ENCODE data around the gene PRSS27.

The PRSS27 gene

DNA sequence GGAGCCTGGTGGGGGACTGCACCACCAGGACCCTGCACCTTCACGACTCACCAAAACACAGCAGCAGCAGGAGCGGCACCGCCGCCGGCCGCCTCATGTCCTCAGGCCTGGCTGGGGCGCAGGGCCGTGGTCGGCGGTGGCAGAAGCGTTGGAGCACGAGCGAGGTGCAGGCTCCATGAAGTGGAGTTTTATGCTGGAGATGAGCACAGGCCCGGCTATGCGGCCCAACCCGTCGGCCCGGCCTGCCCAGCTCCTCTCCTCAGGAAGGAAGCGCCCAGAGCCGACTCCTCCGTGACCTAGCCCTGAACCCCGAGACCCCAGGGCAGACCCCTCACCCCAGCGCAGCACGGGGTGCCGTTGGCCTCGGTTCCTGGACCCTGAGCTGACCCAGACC is at the start of gene PRSS27:
PRSS27 (minus strand) TSS at position 161 of the 394 bp plus-strand sequence; CDS start at position 97, 64 bp downstream.
- DNase-seq = no peak

- no peak for DNase-seq
These were observed 49.6 kb upstream of the PRSS27 start for GRCh38 chr16:2769675-2770056.

DNA sequence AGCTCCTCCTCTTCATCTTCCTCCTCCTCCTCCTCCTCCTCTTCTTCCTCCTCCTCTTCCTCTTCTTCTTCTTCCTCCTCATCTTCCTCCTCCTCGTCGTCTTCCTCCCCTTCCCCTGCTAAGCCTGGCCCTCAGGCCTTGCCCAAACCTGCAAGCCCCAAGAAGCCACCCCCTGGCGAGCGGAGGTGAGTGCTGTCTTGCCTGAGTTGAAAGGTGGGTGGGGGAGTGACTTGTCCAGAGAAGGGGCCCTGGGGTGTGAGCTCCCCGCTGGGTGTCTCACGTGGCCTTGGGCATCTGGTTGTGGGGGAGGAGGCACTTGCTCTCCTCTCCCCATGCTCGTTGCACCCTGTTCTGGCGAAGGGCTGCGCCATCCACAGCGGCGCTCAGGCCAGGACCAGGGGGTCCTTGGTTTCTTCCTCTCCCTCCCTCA is 49.1 kb upstream of the PRSS27 start:
- DNase-seq = no peak

DNA sequence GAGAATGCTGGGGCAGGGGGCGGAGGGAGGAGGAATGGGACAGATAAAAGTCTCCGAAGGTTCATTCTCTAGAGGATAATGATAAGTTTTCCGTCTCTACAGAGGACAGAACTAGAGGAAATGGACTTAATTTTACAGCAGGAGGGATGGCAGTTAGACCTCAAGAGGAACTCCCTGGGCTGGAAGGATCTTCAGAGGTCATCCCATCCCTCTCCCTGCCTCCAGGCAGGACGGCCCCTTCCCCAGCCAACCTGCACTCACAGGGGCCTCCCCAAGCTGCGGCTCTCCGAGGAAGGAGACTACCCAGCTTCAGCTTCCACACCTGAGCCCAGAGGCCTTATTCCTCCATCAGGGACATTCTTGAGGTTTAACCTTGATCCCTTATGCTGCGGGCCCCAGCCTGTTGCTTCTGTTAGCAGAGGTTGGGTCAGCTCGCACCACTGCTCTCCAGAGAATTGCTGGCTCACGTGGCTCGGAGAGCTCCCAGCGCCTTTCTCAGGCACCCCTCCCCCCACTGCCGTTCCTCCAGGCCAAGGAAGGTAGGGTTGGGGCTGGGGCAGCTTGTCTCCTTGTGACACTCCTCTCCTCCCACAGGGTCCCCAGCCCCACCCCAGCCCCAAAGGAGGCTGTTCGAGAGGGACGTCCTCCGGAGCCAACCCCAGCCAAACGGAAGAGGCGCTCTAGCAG is 48.5 kb upstream of the PRSS27 start:
- DNase-seq = no peak

- no peak for DNase-seq
These were observed 47.9 kb upstream of the PRSS27 start for GRCh38 chr16:2767891-2768290.

- no peak for DNase-seq
These were observed 47.2 kb upstream of the PRSS27 start for GRCh38 chr16:2767140-2767731.

DNA sequence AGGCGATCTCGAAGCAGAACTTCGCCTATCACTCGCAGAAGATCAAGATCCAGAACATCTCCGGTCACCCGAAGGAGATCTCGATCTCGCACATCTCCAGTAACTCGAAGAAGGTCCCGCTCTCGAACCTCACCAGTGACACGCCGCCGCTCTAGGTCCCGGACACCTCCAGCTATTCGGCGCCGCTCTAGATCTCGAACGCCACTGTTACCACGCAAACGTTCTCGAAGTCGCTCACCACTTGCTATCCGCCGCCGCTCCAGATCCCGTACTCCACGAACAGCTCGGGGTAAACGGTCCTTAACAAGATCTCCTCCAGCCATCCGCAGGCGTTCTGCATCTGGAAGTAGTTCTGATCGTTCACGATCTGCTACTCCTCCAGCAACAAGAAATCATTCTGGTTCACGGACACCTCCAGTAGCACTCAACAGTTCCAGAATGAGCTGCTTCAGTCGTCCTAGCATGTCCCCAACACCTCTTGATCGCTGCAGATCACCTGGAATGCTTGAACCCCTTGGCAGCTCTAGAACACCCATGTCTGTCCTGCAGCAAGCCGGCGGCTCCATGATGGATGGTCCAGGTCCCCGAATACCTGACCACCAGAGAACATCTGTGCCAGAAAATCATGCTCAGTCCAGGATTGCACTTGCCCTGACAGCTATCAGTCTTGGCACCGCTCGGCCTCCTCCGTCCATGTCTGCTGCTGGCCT is 46.6 kb upstream of the PRSS27 start:
- no peak for DNase-seq

- no peak for DNase-seq
These were observed 45.7 kb upstream of the PRSS27 start for GRCh38 chr16:2765462-2766404.

DNA sequence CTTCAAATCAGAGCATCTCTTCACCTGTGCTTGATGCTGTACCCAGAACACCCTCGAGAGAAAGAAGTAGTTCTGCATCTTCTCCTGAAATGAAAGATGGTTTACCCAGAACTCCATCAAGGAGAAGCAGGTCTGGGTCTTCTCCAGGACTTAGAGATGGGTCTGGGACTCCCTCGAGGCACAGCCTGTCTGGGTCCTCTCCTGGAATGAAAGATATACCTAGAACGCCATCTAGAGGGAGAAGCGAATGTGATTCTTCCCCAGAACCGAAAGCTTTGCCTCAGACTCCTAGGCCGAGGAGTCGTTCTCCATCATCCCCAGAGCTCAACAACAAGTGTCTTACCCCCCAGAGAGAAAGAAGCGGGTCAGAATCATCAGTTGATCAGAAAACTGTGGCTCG is 44.7 kb upstream of the PRSS27 start:
- no peak for DNase-seq

DNA sequence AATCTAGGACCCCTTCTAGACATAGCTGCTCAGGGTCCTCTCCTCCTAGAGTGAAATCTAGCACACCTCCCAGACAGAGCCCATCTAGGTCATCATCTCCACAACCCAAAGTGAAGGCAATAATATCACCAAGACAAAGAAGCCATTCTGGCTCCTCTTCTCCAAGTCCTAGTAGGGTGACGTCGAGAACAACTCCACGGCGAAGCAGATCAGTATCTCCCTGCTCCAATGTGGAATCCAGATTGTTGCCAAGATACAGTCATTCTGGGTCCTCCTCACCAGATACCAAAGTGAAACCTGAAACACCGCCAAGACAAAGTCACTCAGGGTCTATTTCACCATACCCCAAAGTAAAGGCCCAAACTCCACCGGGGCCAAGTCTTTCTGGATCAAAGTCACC is 43.1 kb upstream of the PRSS27 start:
- no peak for DNase-seq

- no peak for DNase-seq
These were observed 42.7 kb upstream of the PRSS27 start for GRCh38 chr16:2762711-2763110.

DNA sequence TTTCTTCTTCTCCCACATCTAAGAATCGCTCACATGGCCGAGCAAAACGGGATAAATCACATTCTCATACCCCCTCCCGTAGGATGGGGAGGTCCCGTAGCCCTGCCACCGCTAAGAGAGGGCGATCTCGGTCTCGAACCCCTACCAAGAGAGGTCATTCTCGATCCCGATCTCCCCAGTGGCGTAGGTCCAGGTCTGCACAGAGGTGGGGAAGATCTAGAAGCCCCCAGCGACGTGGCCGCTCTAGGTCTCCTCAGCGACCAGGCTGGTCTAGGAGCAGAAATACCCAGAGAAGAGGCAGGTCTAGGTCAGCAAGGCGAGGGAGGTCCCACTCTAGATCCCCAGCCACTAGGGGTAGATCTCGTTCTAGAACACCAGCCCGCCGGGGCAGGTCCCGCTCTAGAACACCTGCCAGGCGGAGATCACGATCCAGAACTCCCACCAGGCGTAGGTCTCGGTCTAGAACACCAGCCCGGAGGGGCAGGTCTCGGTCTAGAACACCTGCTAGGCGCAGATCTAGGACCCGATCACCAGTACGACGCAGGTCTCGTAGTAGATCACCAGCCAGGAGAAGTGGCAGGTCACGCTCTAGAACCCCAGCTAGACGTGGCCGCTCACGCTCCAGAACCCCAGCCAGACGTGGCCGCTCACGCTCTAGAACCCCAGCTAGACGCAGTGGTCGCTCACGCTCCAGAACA is 42.0 kb upstream of the PRSS27 start:
- DNase-seq = no peak

- no peak for DNase-seq
These were observed 41.4 kb upstream of the PRSS27 start for GRCh38 chr16:2761472-2761871.

DNA sequence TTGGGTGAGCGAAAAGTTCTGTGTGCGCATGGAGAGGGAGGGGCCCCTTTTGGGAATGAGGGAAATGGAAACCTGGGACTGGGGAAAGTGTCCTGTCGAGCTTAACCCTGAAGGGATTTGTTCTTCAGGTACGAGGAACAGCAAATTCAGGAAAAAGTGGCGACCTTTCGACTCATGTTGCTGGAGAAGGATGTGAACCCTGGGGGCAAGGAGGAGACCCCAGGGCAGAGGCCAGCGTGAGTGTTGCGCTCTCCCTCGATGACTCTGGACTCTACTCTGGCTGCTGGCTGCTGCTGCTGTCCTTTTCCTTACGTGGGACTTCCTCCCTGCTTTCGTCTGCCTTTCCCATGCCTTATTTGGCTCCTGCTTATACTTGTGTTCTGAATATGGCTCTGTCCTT is 37.3 kb upstream of the PRSS27 start:
- no peak for DNase-seq

DNA sequence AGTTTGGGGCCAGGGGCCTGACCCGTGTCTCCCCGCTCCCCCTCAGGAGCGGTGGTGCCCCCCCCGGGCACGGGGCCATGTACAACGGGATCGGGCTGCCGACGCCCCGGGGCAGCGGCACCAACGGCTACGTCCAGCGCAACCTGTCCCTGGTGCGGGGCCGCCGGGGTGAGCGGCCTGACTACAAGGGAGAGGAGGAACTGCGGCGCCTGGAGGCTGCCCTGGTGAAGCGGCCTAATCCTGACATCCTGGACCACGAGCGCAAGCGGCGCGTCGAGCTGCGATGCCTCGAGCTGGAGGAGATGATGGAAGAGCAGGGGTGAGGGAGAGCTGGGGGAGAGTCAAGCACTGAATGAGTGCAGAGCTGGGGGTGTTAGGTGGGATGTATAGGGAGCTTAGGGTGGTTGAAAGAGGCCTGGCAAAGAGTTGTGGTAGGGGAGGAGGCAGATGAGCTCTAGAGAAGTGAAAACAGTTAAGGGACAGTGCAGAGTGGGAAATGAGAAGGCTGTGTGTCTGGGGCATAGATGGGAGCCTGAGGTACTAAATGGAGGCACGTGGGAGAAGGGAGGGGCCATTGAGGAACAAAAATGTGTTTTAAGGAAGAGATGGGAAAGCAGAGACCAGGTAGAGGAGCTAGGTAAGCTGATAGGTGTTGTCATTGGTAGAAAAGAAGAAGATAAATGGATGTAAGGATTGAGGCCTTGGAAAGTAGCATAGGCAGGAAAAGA is 36.4 kb upstream of the PRSS27 start:
- no peak for DNase-seq

- no peak for DNase-seq
These were observed 35.1 kb upstream of the PRSS27 start for GRCh38 chr16:2755158-2755557.

- no peak for DNase-seq
These were observed 33.7 kb upstream of the PRSS27 start for GRCh38 chr16:2753733-2754020.

DNA sequence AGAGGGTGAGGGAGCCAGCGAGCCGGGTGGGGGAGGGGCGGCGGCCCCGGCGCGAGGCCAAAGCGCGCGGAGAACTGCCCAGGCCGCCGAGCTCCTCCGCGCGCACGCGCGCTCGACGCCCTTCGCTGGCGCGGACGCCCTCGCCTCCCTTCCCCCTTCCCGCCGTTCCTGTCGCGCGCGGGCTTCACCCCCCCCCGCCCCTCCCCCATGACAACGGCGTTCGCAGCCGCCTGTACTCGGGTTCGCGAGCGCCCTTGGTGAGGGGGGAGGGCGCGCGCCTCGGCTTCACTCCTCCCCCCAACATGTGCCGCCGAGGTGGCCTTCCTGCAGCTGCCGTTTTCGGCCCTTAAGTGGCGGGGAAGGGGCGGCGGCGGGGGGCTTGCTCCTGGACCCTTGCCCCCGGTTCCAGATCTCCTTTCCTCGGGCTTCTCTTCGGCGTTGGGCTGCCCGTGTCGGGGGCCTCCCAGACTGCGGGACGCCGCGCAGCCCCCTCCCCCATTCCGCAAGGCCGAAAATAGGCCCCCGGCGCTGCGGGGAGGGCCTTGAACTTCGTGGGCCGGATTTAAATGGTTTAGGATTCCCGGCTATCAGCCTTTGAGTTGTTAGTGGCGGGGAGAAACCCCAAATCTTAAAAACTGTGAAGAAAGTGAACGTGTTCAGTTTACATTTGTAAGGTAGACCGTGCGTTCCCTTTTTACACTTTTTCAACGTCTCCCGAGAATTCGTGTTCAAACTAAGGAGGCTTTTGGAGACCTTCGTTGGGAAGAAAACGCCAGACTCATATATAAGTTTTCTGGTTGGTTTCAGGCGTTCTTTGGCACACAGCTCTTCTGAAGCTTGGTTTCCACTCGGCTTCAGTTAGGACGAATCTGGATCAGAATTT is 33.1 kb upstream of the PRSS27 start:
- peak; percentile 85 for DNase-seq

GRCh38 chr16:2752035-2752849 is 32.2 kb upstream of the PRSS27 start, which contains the start of gene SRRM2:
TSS of gene SRRM2 (plus strand) at chr16:2752638. CDS start at chr16:2756365, 3,727 bp downstream.
- DNase-seq = peak; percentile 97

- DNase-seq = no peak
These were observed 31.6 kb upstream of the PRSS27 start for GRCh38 chr16:2751577-2752034.
